Hematopoietic multipotent progenitor cell treated with erythropoietin and hydrocortisone succinate and interleukin-3 and kit ligand, for 15 days (in vitro differentiated cells): Measurements from ENCODE around the gene KRTAP5-7.

ENCODE experiments used
- DNase-seq: peaks from one replicate; pipeline ENCODE4 v3.0.0-alpha.2; 2015; ENCODE audit warnings: low spot score

Gene KRTAP5-7

GRCh38 chr11:71496421-71496820 lies 30.6 kb upstream of the KRTAP5-7 start:
- no peak for DNase-seq

- DNase-seq = no peak
These were observed 29.0 kb upstream of the KRTAP5-7 start for GRCh38 chr11:71498091-71498490.

- no peak for DNase-seq
These were observed 27.9 kb upstream of the KRTAP5-7 start for GRCh38 chr11:71499125-71499524.

- DNase-seq = no peak
These were observed 27.5 kb upstream of the KRTAP5-7 start for GRCh38 chr11:71499546-71499945.

GRCh38 chr11:71500601-71501021 lies 26.5 kb upstream of the KRTAP5-7 start:
- DNase-seq = no peak

GRCh38 chr11:71501071-71501985 lies 25.7 kb upstream of the KRTAP5-7 start:
- DNase-seq = no peak

- DNase-seq = no peak
These were observed 25.0 kb upstream of the KRTAP5-7 start for GRCh38 chr11:71502026-71502425.

- DNase-seq = no peak
These were observed 24.1 kb upstream of the KRTAP5-7 start for GRCh38 chr11:71502871-71503435.

GRCh38 chr11:71504531-71504930 lies 22.5 kb upstream of the KRTAP5-7 start:
- DNase-seq = no peak

GRCh38 chr11:71505001-71505400 lies 22.1 kb upstream of the KRTAP5-7 start:
- DNase-seq = no peak

GRCh38 chr11:71505781-71506180 lies 21.3 kb upstream of the KRTAP5-7 start:
- no peak for DNase-seq

- no peak for DNase-seq
These were observed 20.0 kb upstream of the KRTAP5-7 start for GRCh38 chr11:71507102-71507501.

GRCh38 chr11:71518506-71519471 lies 8.3 kb upstream of the KRTAP5-7 start:
- DNase-seq = no peak

GRCh38 chr11:71519546-71519945 lies 7.5 kb upstream of the KRTAP5-7 start:
- no peak for DNase-seq

GRCh38 chr11:71525188-71525937 lies 1.7 kb upstream of the KRTAP5-7 start:
- DNase-seq = no peak

GRCh38 chr11:71525938-71526495 lies 1.1 kb upstream of the KRTAP5-7 start:
- DNase-seq = no peak

- no peak for DNase-seq
These were observed 626 bp downstream of the KRTAP5-7 start for GRCh38 chr11:71527576-71528210.

GRCh38 chr11:71530602-71531001 lies 3.5 kb downstream of the KRTAP5-7 start:
- DNase-seq = no peak

- DNase-seq = no peak
These were observed 5.1 kb downstream of the KRTAP5-7 start for GRCh38 chr11:71532036-71532610.
